ENCODE measurements around the gene ATG10. TPM values are rescaled to one million over a fixed set of nuclear protein-coding genes. Genes with fewer than 3 reads are reported as not detected.

The ATG10 gene
- total and polyA plus RNA-seq, 2 of the 13 experiments (the other 11 are each of a cell fraction or from before 2014, with no cell fraction given), result 2.0 to 5.7 TPM

- TF ChIP-seq HDAC6 (IDR thresholded peaks at IDR 0.05; ENCODE audit: low read depth, low read length) (no peak), ZNF335 (CRISPR knock-in tag; IDR thresholded peaks at IDR 0.05) (no peak), ARNT2 (CRISPR knock-in tag; IDR thresholded peaks at IDR 0.05; ENCODE audit: low read depth) (no peak), TP53 (CRISPR knock-in tag; conservative IDR thresholded peaks at IDR 0.05) (no peak), ZNF816 (CRISPR knock-in tag; IDR thresholded peaks at IDR 0.05; ENCODE audit: borderline replicate concordance) (peak; percentile 82; the same call in 1 of the 2 replicates), AHDC1 (CRISPR knock-in tag; IDR thresholded peaks at IDR 0.05; ENCODE audit: borderline replicate concordance) (0 out of 2 replicates have a peak, but pooled peaks have one; percentile 49), RFXAP (CRISPR knock-in tag; IDR thresholded peaks at IDR 0.05; ENCODE audit: borderline replicate concordance) (no peak), FIP1L1 (IDR thresholded peaks at IDR 0.05; ENCODE audit: borderline replicate concordance, insufficient read depth, low read depth, low read length) (no peak), ZNF232 (CRISPR knock-in tag; IDR thresholded peaks at IDR 0.05; ENCODE audit: borderline replicate concordance) (no peak), FOXK1 (CRISPR knock-in tag; IDR thresholded peaks at IDR 0.05; ENCODE audit: borderline replicate concordance, low read depth) (no peak), DRAP1 (CRISPR knock-in tag; IDR thresholded peaks at IDR 0.05) (no peak), ZNF547 (CRISPR knock-in tag; IDR thresholded peaks at IDR 0.05) (no peak), HIVEP1 (CRISPR knock-in tag; IDR thresholded peaks at IDR 0.05) (no peak), ZNF543 (CRISPR knock-in tag; IDR thresholded peaks at IDR 0.05) (no peak), ZNF17 (CRISPR knock-in tag; IDR thresholded peaks at IDR 0.05) (no peak), ZNF570 (CRISPR knock-in tag; IDR thresholded peaks at IDR 0.05; ENCODE audit: borderline replicate concordance) (0 out of 2 replicates have a peak, but pooled peaks have one; percentile 28), ZNF343 (CRISPR knock-in tag; IDR thresholded peaks at IDR 0.05) (no peak), PPARG (CRISPR knock-in tag; conservative IDR thresholded peaks at IDR 0.05) (0 out of 2 replicates have a peak, but pooled peaks have one; percentile 8), NFRKB (IDR thresholded peaks at IDR 0.05) (no peak), GLI4 (CRISPR knock-in tag; IDR thresholded peaks at IDR 0.05; ENCODE audit: borderline replicate concordance) (0 out of 2 replicates have a peak, but pooled peaks have one; percentile 28), ZNF12 (CRISPR knock-in tag; IDR thresholded peaks at IDR 0.05) (no peak)
- TF ChIP-seq, protein P1, sequence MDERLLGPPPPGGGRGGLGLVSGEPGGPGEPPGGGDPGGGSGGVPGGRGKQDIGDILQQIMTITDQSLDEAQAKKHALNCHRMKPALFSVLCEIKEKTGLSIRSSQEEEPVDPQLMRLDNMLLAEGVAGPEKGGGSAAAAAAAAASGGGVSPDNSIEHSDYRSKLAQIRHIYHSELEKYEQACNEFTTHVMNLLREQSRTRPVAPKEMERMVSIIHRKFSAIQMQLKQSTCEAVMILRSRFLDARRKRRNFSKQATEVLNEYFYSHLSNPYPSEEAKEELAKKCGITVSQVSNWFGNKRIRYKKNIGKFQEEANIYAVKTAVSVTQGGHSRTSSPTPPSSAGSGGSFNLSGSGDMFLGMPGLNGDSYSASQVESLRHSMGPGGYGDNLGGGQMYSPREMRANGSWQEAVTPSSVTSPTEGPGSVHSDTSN (CRISPR knock-in tag; IDR thresholded peaks at IDR 0.05), result no peak
These were observed 305.8 kb downstream of the ATG10 start (continued) for GRCh38 chr5:82277613-82277986.
